Cardiac fibroblast (primary cell): Measurements from ENCODE around the gene KRT16.

ENCODE experiments used
- DNase-seq, 2 donors: peaks; one replicate each; pipeline versions ENCODE4 v3.0.0 to v3.0.0-alpha.2; 2010; ENCODE audit warnings: low read depth in 2 of 2
- H3K4me3 ChIP-seq, 2 donors: replicated peaks in 1 of 2; 1 replicate in 1 of 2; 2 replicates in 1 of 2; pipeline ENCODE4 v1.5.1; 2011; ENCODE audit warnings: low read depth in 2 of 2, low read length in 2 of 2, mild to moderate bottlenecking in 2 of 2, moderate library complexity in 1 of 2
- CTCF ChIP-seq: IDR thresholded peaks from one replicate; pipeline ENCODE4 v1.5.1; 2011; ENCODE audit warnings: low read depth, mild to moderate bottlenecking, low read length, inconsistent platforms

The KRT16 gene

DNA sequence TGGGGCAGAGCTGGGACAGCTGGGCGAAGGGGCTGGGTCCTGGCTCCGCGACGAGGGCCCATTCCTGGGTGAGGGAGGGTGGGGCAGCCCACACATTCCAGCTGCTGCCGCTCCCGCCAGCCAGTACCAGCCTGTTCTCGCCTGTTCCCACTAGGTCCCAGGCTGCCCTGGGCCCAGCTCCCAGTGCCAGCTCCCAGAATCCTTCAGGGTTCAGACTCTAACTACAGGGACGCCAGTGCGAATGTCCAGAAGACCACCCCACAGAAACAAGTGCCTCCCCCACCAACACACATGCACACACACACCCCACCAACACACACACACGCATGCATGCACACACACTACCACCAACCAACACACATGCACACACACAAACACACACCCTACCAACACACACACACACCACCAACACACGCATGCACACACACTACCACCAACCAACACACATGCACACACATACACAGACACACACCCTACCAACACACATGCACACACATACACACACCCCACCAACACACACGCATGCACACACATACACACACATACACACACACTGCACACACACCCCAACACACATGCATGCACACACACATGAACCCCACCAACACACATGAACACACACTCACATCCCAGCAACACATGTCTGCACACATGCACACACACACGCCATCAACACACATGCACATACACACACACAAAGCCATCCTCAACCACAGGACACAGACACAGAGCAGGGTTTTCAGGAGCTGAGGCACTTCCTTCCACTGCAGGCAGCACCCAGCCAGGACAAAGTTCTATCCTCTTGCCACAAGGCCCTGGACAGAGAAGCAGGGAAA is 39.3 kb upstream of the KRT16 start:
- no peak for TF ChIP-seq CTCF
- no peak for DNase-seq
- no peak overlapping the region for H3K4me3 ChIP-seq

DNA sequence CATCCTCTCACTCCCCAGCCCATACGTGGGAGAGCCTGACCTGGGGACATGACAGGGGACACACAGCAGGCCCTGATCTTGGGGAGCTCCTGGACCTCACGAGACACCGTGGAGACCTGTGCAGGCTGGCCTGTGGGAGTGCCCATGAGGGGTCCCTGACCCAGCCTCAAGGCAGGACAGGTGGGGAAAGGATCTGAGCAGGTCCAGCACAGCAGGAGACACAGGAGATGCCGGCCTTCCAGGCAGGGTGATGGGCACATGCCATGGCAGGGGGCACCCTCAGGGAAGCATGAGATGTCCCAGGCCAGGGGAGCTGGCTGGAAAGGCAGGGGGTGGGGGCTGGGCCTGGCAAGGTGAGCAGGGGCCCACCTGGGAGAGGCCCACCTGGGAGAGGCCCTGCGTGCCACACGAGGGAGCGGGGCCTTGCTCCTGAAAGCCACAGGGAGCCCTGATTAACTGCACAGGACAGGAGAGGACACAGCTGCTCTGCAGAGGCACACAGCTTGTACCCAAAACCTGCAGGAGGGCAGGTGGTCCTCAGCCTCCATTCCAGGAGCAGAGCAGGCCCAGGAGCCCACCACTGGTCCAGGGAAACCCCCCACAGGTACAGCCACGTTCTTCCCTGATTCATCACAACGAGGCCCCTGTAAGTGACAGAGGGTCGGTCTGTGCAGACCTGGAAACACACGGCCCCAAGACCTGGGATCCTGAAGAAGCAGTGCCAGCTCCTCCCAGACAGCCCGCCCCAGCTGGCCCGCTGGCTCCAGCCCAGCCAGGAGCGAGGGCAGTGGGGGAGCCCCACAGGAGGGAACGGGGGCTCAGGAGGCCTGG is 38.4 kb upstream of the KRT16 start:
- TF ChIP-seq CTCF = no peak
- H3K4me3 ChIP-seq = no peak overlapping the region
- DNase-seq = no peak

DNA sequence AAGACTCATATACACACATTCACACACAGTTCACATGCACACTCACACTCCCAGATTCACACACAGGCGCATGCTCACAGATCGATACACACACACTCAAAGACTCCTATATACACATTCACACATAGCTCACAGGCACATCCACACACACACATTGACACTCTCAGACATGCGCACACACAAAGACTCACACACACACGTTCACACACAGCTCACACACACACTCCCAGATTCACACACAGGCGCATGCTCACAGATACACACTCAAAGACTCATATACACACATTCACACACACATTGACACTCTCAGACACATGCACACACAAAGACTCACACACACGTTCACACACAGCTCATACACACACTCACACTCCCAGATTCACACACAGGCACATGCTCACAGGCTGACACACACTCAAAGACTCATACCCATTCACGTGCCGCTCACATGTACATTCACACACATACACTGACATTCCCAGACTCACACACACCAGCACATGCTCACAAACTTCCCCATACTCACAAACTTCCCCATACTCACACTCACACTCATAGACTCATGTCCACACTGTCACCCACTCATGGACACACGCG is 37.5 kb upstream of the KRT16 start:
- no peak for TF ChIP-seq CTCF
- H3K4me3 ChIP-seq = no peak overlapping the region
- no peak for DNase-seq

DNA sequence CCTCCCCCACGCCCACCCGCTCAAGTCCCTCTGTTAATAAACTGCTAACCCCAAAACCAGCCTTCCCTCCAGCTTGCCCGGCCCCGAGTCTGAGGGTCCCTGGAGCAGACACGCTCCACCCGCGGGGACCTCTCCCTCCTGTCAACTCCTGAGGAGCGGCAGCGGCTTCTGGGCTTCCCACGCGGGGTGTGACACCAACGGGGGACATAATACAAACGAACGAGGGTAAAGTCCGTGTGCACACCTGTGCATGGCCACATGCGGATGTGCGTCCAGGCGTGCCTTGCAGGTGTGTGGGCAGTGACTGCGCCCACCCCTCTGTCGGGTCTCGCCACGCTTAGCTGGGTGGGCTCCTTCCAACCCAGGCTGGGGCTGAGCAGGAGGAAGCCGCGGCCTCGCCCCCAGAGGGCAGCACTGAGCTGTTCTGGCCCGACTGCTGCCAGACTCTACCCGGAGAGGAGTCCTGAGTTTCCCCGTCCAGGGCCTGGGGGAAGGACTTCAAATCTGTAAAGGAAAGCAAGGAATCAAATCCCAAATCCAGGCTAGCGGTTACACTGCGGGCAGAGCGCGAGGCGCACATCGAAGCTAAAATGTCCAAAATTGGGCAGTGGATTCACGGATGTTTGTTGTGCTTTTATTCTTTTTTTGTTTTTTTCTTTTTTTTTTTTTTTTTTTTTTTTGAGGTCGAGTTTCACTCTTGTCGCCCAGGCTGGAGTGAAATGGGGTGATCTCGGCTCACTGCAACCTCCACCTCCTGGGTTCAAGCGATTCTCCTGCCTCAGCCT is 36.0 kb upstream of the KRT16 start:
- H3K4me3 ChIP-seq = peak overlapping the region; percentile 27 to 35
- TF ChIP-seq CTCF = peak; percentile 94
- DNase-seq = peak; percentile 82 to 88

- peak; percentile 65 to 68 for DNase-seq
Observed at GRCh38 chr17:41647940-41648410, 35.4 kb upstream of the KRT16 start.

More at GRCh38 chr17:41647940-41648410, 35.4 kb upstream of the KRT16 start:
- peak overlapping the region in 1 of 2 donors; percentile 1 for H3K4me3 ChIP-seq
- TF ChIP-seq CTCF = peak; percentile 95
